Vagina (tissue), 2 donors: ENCODE data around the gene ZDHHC13. TPM values are rescaled to one million over a fixed set of nuclear protein-coding genes. Genes with fewer than 3 reads are reported as not detected.
A peak's percentile ranks its signal among the peaks of the same experiment; 100 is the strongest.

Experiments
- DNase-seq, 2 donors: peaks; one replicate each; pipeline ENCODE4 v3.0.0-alpha.2; 2017; ENCODE audit errors: extremely low spot score in 2 of 2
- H3K27ac ChIP-seq: fragments of 200-600 bp; sonication (generic); one replicate; pipeline ENCODE4 v1.5.1; 2019
- H3K27me3 ChIP-seq: fragments of 200-600 bp; sonication (generic); one replicate; pipeline ENCODE4 v1.5.1; 2019
- H3K36me3 ChIP-seq, 2 donors: fragments of 200-600 bp; sonication (generic); one replicate each; pipeline ENCODE4 v1.5.1; 2017 to 2019
- H3K4me1 ChIP-seq: fragments of 200-600 bp; sonication (generic); one replicate; pipeline ENCODE4 v1.5.1; 2019
- H3K4me3 ChIP-seq, 2 donors: fragments of 200-600 bp; sonication (generic); 1 replicate in 1 of 2; 2 replicates in 1 of 2; pipeline ENCODE4 v1.5.1; 2016 to 2019
- H3K9me3 ChIP-seq: fragments of 200-600 bp; sonication (generic); one replicate; pipeline ENCODE4 v1.5.1; 2019
- CTCF ChIP-seq, 3 experiments: fragments of 450-650 bp in 2 of 3; fragments of 200-600 bp in 1 of 3; sonication (generic) in 1 of 3; IDR thresholded peaks; one replicate each; pipeline ENCODE4 v1.5.1; 2017 to 2019; ENCODE audit warnings: antibody characterized with exemption in 3 of 3, mild to moderate bottlenecking in 2 of 3, moderate library complexity in 2 of 3
- POLR2A ChIP-seq, 2 donors: fragments of 450-650 bp; IDR thresholded peaks; one replicate each; pipeline ENCODE4 v1.6.1; 2017; ENCODE audit warnings: antibody characterized with exemption in 2 of 2, mild to moderate bottlenecking in 2 of 2, moderate library complexity in 2 of 2
- POLR2AphosphoS5 ChIP-seq, 2 donors: sonication (generic); formaldehyde crosslinking; IDR thresholded peaks; one replicate each; pipeline ENCODE4 v1.9.0; 2017; ENCODE audit warnings: antibody characterized with exemption in 2 of 2, mild to moderate bottlenecking in 2 of 2, low read depth in 1 of 2; ENCODE audit not compliant: insufficient read depth in 1 of 2
- intact Hi-C: fragments of 100-400 bp; cut with DNase I; formaldehyde crosslinking; loops from one replicate; pipeline ENCODE4 v1.15.1; 2023
- total RNA-seq: library from RNA; depleted of rRNA; stranded (reverse); fragments of >200 nt; gene quantifications from one replicate; pipeline ENCODE4 v1.2.3, GENCODE V29; 2016

Gene ZDHHC13
- total RNA-seq, 1 donor from 2014 or later: 22.6 TPM

DNA sequence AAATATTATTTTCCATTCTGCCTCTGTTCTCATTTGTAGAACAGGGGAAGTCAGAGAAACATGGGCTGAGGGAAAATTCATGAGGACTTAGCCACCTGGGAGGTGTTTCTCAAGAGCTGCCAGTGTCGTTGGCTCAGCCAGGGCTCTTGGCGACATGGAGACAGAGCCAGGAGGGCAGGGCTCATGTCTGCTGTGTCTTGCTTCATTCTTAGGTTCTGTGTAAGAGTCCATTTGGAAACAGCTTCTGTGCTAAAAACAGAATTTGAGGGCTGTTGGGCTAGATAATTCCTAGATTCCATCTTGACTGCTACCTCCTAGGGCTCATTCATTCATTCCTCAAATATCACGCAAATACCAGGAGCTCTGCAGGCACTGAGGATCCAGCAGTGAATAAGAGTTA is 41.3 kb upstream of the ZDHHC13 start:
- Histone ChIP-seq H3K27me3 (no peaks in the 10 kb centered on the region), H3K4me3 (no peak overlapping the region), H3K27ac (no peak overlapping the region), H3K4me1 (peaks cover 18% of the 10 kb centered on the region), H3K9me3 (no peaks in the 10 kb centered on the region), H3K36me3 (no peaks in the 10 kb centered on the region)
- TF ChIP-seq POLR2A (IDR thresholded peaks at IDR 0.05) (no peak), POLR2AphosphoS5 (IDR thresholded peaks at IDR 0.05; ENCODE audit: insufficient read depth in 1 of 2, low read depth in 1 of 2) (no peak), CTCF (IDR thresholded peaks at IDR 0.05) (no peak)
- DNase-seq: no peak
- intact Hi-C loops: no loop called here

DNA sequence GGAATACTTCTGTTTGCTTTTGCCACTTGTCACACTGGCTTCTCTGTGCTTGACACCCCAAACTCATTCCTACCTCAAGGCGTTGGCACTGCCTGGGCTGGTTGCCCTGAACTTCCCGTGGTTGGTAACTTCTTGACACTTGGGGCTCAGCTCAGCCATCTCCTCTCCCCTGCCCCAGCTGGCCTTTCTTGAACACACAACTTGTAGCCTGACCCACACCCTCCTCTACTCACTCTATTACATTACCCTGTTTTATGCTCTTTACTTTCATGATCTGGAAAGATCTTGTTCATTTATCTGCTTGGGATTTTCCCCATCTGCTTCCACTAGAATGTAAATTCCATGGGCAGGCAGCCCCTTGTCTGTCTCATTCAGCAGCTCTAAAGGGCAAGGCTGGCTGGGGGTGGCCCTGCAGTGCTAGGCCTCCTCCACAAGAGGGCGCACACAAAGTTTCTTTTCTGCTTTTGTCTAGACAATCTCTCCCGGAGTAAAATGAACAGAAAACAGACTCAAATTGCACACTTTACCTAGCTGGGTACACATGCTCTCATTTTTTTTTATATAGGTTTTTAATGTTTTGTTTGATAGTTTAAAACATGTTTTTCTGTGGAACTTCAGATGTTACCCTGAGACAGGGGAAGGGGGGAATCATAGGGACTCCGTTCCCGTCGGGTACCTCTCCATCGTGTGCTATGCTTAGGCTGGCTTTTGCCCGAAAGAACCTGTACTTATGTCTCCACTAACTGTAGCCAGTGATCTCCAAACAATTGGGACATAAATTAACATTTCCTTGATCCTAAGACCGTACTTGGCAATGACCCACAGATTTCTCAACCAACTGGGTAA is 40.0 kb upstream of the ZDHHC13 start:
- no peaks in the 10 kb centered on the region for H3K27me3 ChIP-seq
- no peak overlapping the region for H3K27ac ChIP-seq
- H3K36me3 ChIP-seq: no peaks in the 10 kb centered on the region
- H3K9me3 ChIP-seq: no peaks in the 10 kb centered on the region
- H3K4me3 ChIP-seq: no peak overlapping the region
- intact Hi-C loops: no loop called here
- peaks cover 14% of the 10 kb centered on the region for H3K4me1 ChIP-seq
- DNase-seq: no peak
- peak; percentile 69 to 87 (median 79) for TF ChIP-seq CTCF (IDR thresholded peaks at IDR 0.05)
- no peak for TF ChIP-seq POLR2A (IDR thresholded peaks at IDR 0.05)
- TF ChIP-seq POLR2AphosphoS5 (IDR thresholded peaks at IDR 0.05; ENCODE audit: insufficient read depth in 1 of 2, low read depth in 1 of 2): no peak

DNA sequence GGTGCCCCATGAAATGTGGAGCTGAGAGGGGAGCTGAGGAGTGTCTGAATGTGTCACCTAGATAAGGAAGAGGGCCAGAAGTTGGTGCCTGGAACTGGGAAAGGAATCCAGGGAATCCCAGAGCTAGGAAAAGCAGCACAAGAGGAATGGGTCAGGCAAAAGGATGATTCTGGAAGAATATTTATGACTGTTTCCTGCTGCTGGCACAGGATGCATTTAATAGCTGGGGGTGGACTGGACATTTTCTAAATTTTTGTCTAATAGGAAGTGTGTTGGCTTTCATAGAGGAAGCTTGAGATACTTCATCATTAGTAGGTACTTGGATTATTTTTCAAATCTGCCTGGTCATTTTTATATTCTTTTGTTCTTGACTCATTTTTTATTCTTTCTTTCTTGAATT is 39.0 kb upstream of the ZDHHC13 start:
- peaks cover 14% of the 10 kb centered on the region for H3K4me1 ChIP-seq
- TF ChIP-seq POLR2A (IDR thresholded peaks at IDR 0.05): no peak
- TF ChIP-seq CTCF (IDR thresholded peaks at IDR 0.05): no peak
- no peak for TF ChIP-seq POLR2AphosphoS5 (IDR thresholded peaks at IDR 0.05; ENCODE audit: insufficient read depth in 1 of 2, low read depth in 1 of 2)
- no peaks in the 10 kb centered on the region for H3K36me3 ChIP-seq
- no peaks in the 10 kb centered on the region for H3K9me3 ChIP-seq
- intact Hi-C loops: no loop called here
- no peak for DNase-seq
- H3K27me3 ChIP-seq: no peaks in the 10 kb centered on the region
- no peak overlapping the region for H3K27ac ChIP-seq
- no peak overlapping the region for H3K4me3 ChIP-seq

GRCh38 chr11:19079643-19080440 is 37.1 kb upstream of the ZDHHC13 start:
- Histone ChIP-seq H3K9me3 (no peaks in the 10 kb centered on the region), H3K4me1 (peaks cover 14% of the 10 kb centered on the region), H3K4me3 (no peak overlapping the region), H3K27me3 (no peaks in the 10 kb centered on the region), H3K36me3 (no peaks in the 10 kb centered on the region), H3K27ac (peak overlapping the region; percentile 58)
- no peak for DNase-seq
- TF ChIP-seq POLR2AphosphoS5 (IDR thresholded peaks at IDR 0.05; ENCODE audit: insufficient read depth in 1 of 2, low read depth in 1 of 2) (peak in 1 of 2 donors; percentile 48), CTCF (IDR thresholded peaks at IDR 0.05) (no peak), POLR2A (IDR thresholded peaks at IDR 0.05) (no peak)
- intact Hi-C loops: no loop called here
